Measurements from ENCODE around the gene HOXA11.

HOXA11 gene

GRCh38 chr7:27214239-27214950 lies 29.4 kb upstream of the HOXA11 start:
- TF ChIP-seq CTCF (IDR thresholded peaks at IDR 0.05), result no peak
- no peak overlapping the region for H3K4me3 ChIP-seq (ENCODE audit: low read depth, low read length)
- no peaks in the 10 kb centered on the region for H3K9me3 ChIP-seq (ENCODE audit: control insufficient read depth, low read length)
- H3K27ac ChIP-seq, result no peak overlapping the region
- H3K4me2 ChIP-seq (ENCODE audit: low read length), result no peak overlapping the region
- no peaks in the 10 kb centered on the region for H3K79me2 ChIP-seq
- H2AFZ ChIP-seq, result no peak overlapping the region
- no peak overlapping the region for H3K9ac ChIP-seq
- no peaks in the 10 kb centered on the region for H3K36me3 ChIP-seq (ENCODE audit: control insufficient read depth, insufficient read depth, low read length)
- H3K27me3 ChIP-seq (ENCODE audit: control insufficient read depth, insufficient read depth, low read length), result peaks cover 32% of the 10 kb centered on the region
- no peaks in the 10 kb centered on the region for H3K4me1 ChIP-seq

GRCh38 chr7:27213433-27214238 lies 28.6 kb upstream of the HOXA11 start:
- peaks cover 32% of the 10 kb centered on the region for H3K27me3 ChIP-seq (ENCODE audit: control insufficient read depth, insufficient read depth, low read length)
- no peaks in the 10 kb centered on the region for H3K4me1 ChIP-seq
- H3K4me3 ChIP-seq (ENCODE audit: low read depth, low read length), result no peak overlapping the region
- H3K36me3 ChIP-seq (ENCODE audit: control insufficient read depth, insufficient read depth, low read length), result no peaks in the 10 kb centered on the region
- no peaks in the 10 kb centered on the region for H3K79me2 ChIP-seq
- H3K27ac ChIP-seq, result no peak overlapping the region
- H3K9me3 ChIP-seq (ENCODE audit: control insufficient read depth, low read length), result no peaks in the 10 kb centered on the region
- H3K4me2 ChIP-seq (ENCODE audit: low read length), result no peak overlapping the region
- H2AFZ ChIP-seq, result no peak overlapping the region
- TF ChIP-seq CTCF (IDR thresholded peaks at IDR 0.05), result no peak
- H3K9ac ChIP-seq, result no peak overlapping the region

GRCh38 chr7:27212497-27213432 lies 27.7 kb upstream of the HOXA11 start:
- Histone ChIP-seq H3K9ac (no peak overlapping the region), H2AFZ (peak overlapping the region; percentile 21), H3K4me1 (no peaks in the 10 kb centered on the region), H3K4me3 (ENCODE audit: low read depth, low read length) (no peak overlapping the region), H3K79me2 (no peaks in the 10 kb centered on the region), H3K36me3 (ENCODE audit: control insufficient read depth, insufficient read depth, low read length) (no peaks in the 10 kb centered on the region), H3K27me3 (ENCODE audit: control insufficient read depth, insufficient read depth, low read length) (peaks cover 32% of the 10 kb centered on the region), H3K4me2 (ENCODE audit: low read length) (no peak overlapping the region), H3K9me3 (ENCODE audit: control insufficient read depth, low read length) (no peaks in the 10 kb centered on the region), H3K27ac (no peak overlapping the region)
- TF ChIP-seq CTCF (IDR thresholded peaks at IDR 0.05), result no peak

- H3K27me3 ChIP-seq (ENCODE audit: control insufficient read depth, insufficient read depth, low read length), result peaks cover 32% of the 10 kb centered on the region
- no peak overlapping the region for H2AFZ ChIP-seq
- no peaks in the 10 kb centered on the region for H3K36me3 ChIP-seq (ENCODE audit: control insufficient read depth, insufficient read depth, low read length)
- no peaks in the 10 kb centered on the region for H3K9me3 ChIP-seq (ENCODE audit: control insufficient read depth, low read length)
- H3K9ac ChIP-seq, result no peak overlapping the region
- no peaks in the 10 kb centered on the region for H3K4me1 ChIP-seq
- no peaks in the 10 kb centered on the region for H3K79me2 ChIP-seq
- TF ChIP-seq CTCF (IDR thresholded peaks at IDR 0.05), result no peak
- no peak overlapping the region for H3K27ac ChIP-seq
- no peak overlapping the region for H3K4me3 ChIP-seq (ENCODE audit: low read depth, low read length)
- no peak overlapping the region for H3K4me2 ChIP-seq (ENCODE audit: low read length)
Measured at GRCh38 chr7:27211764-27212204, 26.8 kb upstream of the HOXA11 start.

Data from parathyroid adenoma (tissue), 2 donors.